NCI-H146 (cell line): Measurements from ENCODE around the gene TNNT1.
A peak's percentile ranks its signal among the peaks of the same experiment; 100 is the strongest.
"Not testable (repeated sequence)": the region's sequence is repeated elsewhere in the genome, so short reads cannot be mapped to it uniquely, and the experiment has no call there.

Experiments
- DNase-seq: peaks from one replicate; lab custom pipeline; 2025; lab: John Stamatoyannopoulos, UW

Gene TNNT1

DNA sequence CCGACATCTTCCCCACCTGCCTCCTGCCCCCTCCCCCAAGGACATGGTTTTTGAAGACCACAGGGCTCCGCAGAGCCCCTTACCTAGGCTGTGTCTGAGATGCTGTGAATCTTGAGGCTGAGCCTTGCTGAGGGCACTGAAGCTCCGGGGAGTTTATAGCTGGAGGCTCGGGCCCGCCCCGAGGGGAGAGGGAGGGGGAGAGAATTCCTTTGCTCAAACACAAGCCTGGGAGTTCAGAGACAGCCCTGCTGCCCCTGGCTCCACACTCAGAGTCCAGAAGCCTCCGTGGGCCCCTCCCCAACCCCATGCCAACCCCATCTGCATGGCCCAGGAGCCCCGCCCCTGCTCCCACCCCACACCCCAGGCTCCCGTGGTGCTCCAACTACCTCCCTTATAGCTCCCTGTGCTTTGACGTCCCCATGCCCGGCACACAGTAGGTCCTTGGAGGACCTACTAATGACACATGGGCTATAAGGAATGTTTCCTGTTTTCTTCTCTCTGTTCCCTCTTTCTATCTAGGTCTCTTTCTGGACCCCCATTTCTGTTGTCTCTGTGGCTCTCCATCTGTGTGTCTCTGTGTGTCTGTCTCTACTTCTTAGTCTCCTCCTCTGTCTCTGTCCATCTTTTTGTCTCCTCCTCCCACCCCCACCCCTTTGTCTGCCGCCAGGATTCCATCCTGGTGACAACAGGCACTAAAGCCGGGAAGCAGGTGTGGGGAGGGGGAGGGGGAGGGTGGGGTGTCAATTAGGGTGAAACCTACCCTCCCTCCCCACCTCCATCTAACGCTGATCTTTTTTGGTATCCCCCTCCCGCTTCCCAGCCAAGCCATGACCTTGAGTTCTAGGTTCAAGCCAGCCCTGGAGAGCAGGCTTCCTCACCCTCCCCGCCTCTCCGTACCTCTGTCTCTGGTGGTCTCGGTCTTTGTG, at the start of gene TNNT1:
TSS of gene TNNT1 (minus strand) at position 129 of the 926 bp plus-strand sequence. CDS start 2,049 bp downstream, outside the sequence.
- DNase-seq = no peak

- DNase-seq = no peak
These were observed 49.6 kb upstream of the TNNT1 start for GRCh38 chr19:55198651-55199050.

GRCh38 chr19:55197528-55197927, 48.5 kb upstream of the TNNT1 start:
- DNase-seq = no peak

DNA sequence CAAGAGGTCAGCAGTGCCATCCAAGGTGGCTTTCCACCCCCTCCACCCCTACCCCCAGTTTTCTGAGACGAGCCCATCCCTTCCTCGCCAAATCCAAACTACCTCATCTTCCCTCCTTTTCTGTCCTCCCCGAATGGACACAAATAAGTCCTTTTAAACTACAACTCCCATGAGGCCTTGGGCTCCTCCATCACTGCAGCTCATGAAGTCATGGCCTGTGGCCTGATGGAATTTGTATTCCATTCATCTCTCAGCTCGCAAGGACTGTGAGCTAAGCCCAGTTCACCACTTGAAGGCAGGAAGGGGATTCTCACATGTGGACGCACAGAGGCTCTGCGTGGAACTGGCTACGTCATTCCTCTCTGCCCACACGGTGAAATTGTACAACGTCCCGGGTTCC, 47.8 kb upstream of the TNNT1 start:
- DNase-seq = no peak

GRCh38 chr19:55193481-55193880, 44.5 kb upstream of the TNNT1 start:
- no peak for DNase-seq

DNA sequence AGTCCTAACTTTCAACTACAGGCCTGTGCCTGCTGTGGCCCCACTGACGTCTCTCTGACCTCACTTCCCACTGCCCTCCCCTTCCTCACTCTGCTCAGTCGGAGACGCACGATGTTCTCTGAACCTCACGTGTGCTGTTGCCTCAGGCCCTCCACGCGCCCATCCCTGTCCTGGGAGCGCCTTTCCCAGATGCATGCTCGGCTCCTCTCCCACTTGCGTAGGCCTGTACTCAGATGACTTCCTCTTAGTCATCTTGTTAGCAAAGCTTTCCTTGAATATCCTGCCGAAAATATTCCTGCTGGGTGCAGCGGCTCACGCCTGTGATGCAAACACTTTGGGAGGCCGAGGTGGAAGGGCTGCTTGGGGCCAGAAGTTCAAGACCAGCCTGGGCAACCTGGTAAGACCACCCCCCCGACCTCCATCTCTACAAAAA, 40.4 kb upstream of the TNNT1 start:
- DNase-seq = no peak

GRCh38 chr19:55188625-55189024, 39.6 kb upstream of the TNNT1 start:
- no peak for DNase-seq

DNA sequence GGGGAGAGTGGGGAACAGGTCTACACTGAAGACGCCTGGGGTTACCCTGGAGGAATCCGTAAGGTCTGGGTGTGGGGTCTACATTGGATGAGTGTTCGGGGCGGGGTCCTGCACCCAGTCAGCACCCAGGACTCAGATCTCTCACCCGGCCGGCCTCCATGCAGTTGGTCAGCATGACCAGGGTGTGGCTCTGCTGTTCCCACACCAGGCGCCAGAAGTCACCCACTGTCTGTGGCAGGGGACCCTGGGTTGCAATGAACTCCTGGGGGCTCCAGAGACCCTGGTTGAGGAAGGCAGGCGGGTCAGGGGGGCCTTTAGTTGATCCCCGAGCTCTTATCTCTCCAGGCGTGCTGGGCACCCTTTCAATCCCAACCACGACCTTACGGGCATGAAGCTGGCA, 37.1 kb upstream of the TNNT1 start:
- no peak for DNase-seq

DNA sequence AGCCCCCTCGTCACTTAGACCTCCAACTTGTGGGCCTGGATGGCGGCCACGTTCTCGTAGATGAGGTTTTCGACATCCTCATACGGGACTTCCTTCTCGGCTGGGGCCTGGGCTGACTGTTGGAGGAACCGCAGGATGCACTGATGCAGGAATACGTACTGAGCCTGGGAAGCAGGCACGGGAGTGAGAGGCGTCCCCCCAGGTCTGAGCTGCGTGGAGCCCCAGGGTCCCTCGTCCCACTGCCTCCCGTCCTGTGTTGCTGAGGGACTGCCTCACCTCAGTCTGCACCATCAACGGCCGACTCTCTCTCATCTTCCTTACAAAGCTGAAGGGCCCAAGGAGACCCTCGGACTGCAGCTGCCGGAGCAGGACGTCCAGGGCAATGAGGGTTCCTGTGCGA, 32.7 kb upstream of the TNNT1 start:
- no peak for DNase-seq

GRCh38 chr19:55179606-55180484, 30.8 kb upstream of the TNNT1 start, which contains the start of gene SYT5:
TSS of gene SYT5 (minus strand) at chr19:55180289. CDS start at chr19:55179041, 1,248 bp downstream.
- peak; percentile 53 for DNase-seq

- DNase-seq = peak; percentile 94
These were observed 30.0 kb upstream of the TNNT1 start for GRCh38 chr19:55178781-55179599.

DNA sequence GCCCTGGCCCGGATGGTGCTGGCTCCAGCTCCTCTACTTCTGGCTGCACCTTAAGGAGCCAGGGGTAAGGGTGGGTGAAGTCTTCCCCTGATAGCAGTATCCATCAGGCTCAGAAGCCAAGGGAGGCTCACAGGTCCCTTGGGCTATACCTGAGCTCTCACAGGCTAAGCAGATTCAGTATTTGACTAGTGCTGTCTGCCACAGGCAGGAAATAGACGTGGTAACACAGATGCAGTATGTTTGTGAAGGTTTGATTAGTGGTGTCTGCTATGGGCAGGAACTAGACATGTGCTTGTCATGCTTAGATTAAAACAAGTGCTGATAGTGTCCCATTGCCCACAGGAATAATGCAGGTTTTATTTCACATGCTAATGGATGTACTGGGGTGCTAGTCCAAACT, 27.1 kb upstream of the TNNT1 start:
- DNase-seq = peak; percentile 41

DNA sequence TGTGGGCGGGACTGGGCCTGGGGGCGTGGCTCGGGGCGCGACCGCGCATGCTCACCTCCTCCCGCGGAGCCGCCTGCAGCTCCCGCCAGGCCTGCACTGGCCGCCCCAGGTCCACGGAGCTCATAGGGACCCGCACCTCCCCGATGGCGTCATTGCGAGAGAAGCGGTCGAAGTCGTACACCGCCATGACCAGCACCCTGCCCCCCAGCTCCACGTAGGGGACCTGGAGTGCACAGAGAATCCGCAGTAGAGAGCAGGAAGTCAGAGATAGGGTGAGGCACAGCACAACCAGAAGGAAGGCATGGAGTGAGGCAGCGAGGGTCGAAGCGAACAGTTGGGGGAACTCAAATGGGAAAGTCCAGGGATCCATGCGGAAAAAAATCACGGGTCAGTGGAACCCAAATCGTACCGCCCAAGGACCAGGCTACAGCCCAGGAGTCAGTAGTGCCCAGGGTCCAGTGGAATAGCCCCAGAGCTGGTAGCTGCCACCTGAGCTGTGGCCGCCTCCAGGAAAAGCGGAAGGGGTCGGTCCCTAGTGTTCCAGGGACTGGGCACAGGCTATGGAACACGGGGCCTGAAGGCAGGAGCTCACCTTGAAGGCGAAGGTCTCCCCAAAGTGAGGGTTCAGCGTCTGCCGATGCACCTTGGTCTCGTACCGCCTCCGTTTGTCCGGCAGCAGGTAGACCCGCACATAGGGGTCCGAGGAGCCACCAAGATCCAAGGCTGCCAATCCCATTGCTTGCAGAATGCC, 26.3 kb upstream of the TNNT1 start:
- peak; percentile 70 for DNase-seq

GRCh38 chr19:55174425-55175116, 25.6 kb upstream of the TNNT1 start:
- no peak for DNase-seq

GRCh38 chr19:55173714-55174409, 24.9 kb upstream of the TNNT1 start:
- DNase-seq = peak; percentile 82

DNA sequence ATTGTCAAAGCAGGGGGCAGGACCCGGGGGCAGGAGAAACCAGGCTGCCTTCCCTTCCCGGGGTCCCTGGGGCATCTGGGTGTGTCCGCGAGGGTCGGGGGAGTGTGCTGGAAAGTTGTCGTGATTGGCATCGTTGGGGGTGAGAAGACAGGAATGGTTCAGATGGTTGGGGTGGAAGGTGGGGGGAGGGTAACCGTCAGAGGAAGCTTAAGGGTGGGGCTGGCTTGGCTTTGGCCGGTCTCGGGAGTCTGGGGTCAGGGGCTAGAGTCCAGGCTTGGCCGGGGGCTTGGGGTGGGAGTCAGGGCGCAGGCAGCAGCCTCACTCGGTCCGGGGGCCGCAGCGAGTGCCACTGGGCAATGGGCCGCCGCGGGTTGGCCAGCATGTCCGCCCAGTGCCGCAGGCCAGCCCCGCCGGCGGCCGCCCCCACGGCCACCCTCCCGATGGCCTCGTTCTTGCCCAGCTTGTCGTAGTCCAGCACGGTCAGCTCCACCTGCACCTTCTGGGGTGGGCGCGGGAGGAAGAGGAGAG, 24.2 kb upstream of the TNNT1 start:
- DNase-seq = no peak

- no peak for DNase-seq
These were observed 23.7 kb upstream of the TNNT1 start for GRCh38 chr19:55172741-55173140.

DNA sequence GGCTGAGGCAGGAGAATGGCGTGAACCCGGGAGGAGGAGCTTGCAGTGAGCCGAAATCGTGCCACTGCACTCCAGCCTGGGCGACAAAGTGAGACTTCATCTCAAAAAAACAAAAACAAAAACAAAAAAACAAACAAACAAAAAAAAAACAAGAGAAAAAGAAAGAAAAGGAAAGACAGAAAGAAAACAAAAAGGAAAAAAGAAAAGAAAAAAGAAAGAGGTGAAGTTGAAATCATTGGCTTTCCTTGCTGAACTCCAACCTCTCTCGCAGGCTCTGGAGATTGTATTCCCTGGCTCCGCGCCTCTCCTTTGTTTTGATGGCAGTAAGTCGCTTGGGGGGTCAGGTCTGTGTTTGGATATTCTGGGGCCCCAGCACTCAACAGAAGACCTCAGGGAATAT, 23.3 kb upstream of the TNNT1 start:
- DNase-seq = not testable (repeated sequence)

DNA sequence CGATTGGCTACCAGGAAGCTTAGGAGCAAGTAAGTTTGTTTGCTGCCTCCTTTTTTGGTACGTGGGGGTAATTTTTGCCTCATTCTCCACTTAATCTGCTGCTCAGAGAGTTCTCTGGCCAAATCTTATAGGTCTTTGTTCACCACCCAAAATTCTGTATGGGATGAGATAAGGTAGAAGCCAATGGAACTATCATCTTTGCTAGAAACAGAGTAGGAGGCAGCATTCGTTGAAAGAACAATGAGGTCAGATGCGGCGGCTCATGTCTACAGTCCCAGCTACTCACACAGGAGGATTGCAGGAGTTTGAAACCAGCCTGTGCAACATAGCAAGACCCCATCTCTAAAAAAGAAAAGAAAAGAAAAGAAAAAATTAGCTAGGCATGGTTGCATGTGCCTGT, 22.4 kb upstream of the TNNT1 start:
- DNase-seq = no peak

GRCh38 chr19:55169136-55169535, 20.1 kb upstream of the TNNT1 start:
- DNase-seq = no peak
